HUES48 (cell line): ENCODE measurements around the gene SMYD3.

ENCODE experiments used
- H3K27ac ChIP-seq: one replicate; pipeline ENCODE4 v1.7.0; 2013; ENCODE audit warnings: low read depth, low read length, inconsistent platforms
- H3K27me3 ChIP-seq: 2 replicates; pipeline ENCODE4 v1.6.1; 2013; ENCODE audit warnings: mild to moderate bottlenecking, low read length; ENCODE audit not compliant: control insufficient read depth, insufficient read depth
- H3K36me3 ChIP-seq: 2 replicates; pipeline ENCODE4 v1.6.1; 2013; ENCODE audit warnings: low read length; ENCODE audit not compliant: control insufficient read depth, insufficient read depth
- H3K4me1 ChIP-seq: 2 replicates; pipeline ENCODE4 v1.6.1; 2013; ENCODE audit warnings: mild to moderate bottlenecking, low read length; ENCODE audit not compliant: control insufficient read depth, insufficient read depth
- H3K4me3 ChIP-seq: 2 replicates; pipeline ENCODE4 v1.5.1; 2013; ENCODE audit warnings: mild to moderate bottlenecking, low read depth, low read length
- H3K9ac ChIP-seq: 2 replicates; pipeline ENCODE4 v1.6.1; 2013; ENCODE audit warnings: mild to moderate bottlenecking, low read depth, low read length, moderate library complexity
- H3K9me3 ChIP-seq: 2 replicates; pipeline ENCODE4 v1.6.1; 2013; ENCODE audit warnings: low read length; ENCODE audit not compliant: control insufficient read depth, insufficient read depth

The SMYD3 gene

GRCh38 chr1:246355411-246356230, 151.5 kb downstream of the SMYD3 start:
- peaks cover 28% of the 10 kb centered on the region for H3K4me1 ChIP-seq
- no peaks in the 10 kb centered on the region for H3K9me3 ChIP-seq
- peak overlapping the region; percentile 55 for H3K27ac ChIP-seq
- no peak overlapping the region for H3K4me3 ChIP-seq
- no peak overlapping the region for H3K9ac ChIP-seq
- no peaks in the 10 kb centered on the region for H3K27me3 ChIP-seq
- no peaks in the 10 kb centered on the region for H3K36me3 ChIP-seq

- Histone ChIP-seq H3K27me3 (no peaks in the 10 kb centered on the region), H3K36me3 (no peaks in the 10 kb centered on the region), H3K27ac (no peak overlapping the region)
Measured at GRCh38 chr1:246351721-246352120, 155.4 kb downstream of the SMYD3 start.

GRCh38 chr1:246350745-246351144, 156.3 kb downstream of the SMYD3 start:
- Histone ChIP-seq H3K27me3 (no peaks in the 10 kb centered on the region), H3K4me3 (no peak overlapping the region), H3K27ac (no peak overlapping the region), H3K36me3 (no peaks in the 10 kb centered on the region), H3K9me3 (no peaks in the 10 kb centered on the region), H3K9ac (no peak overlapping the region), H3K4me1 (peaks cover 7% of the 10 kb centered on the region)

More at GRCh38 chr1:246351721-246352120, 155.4 kb downstream of the SMYD3 start:
- Histone ChIP-seq H3K9ac (no peak overlapping the region), H3K4me1 (peaks cover 16% of the 10 kb centered on the region), H3K4me3 (no peak overlapping the region), H3K9me3 (no peaks in the 10 kb centered on the region)

- H3K9ac ChIP-seq = no peak overlapping the region
- H3K27ac ChIP-seq = no peak overlapping the region
- H3K27me3 ChIP-seq = no peaks in the 10 kb centered on the region
- no peak overlapping the region for H3K4me3 ChIP-seq
- H3K4me1 ChIP-seq = no peaks in the 10 kb centered on the region
- H3K9me3 ChIP-seq = no peaks in the 10 kb centered on the region
- no peaks in the 10 kb centered on the region for H3K36me3 ChIP-seq
Measured at GRCh38 chr1:246343937-246344336, 163.1 kb downstream of the SMYD3 start.

- Histone ChIP-seq H3K9me3 (no peaks in the 10 kb centered on the region), H3K9ac (no peak overlapping the region), H3K27ac (no peak overlapping the region), H3K4me3 (no peak overlapping the region), H3K36me3 (no peaks in the 10 kb centered on the region), H3K27me3 (no peaks in the 10 kb centered on the region), H3K4me1 (no peaks in the 10 kb centered on the region)
Measured at GRCh38 chr1:246343251-246343650, 163.8 kb downstream of the SMYD3 start.

GRCh38 chr1:246338546-246338945, 168.5 kb downstream of the SMYD3 start:
- H3K27ac ChIP-seq = no peak overlapping the region
- no peak overlapping the region for H3K4me3 ChIP-seq
- H3K36me3 ChIP-seq = no peaks in the 10 kb centered on the region
- H3K9ac ChIP-seq = no peak overlapping the region
- no peaks in the 10 kb centered on the region; the same call in 1 of the 2 replicates for H3K4me1 ChIP-seq
- no peaks in the 10 kb centered on the region for H3K27me3 ChIP-seq
- no peaks in the 10 kb centered on the region for H3K9me3 ChIP-seq

GRCh38 chr1:246338098-246338497, 169.0 kb downstream of the SMYD3 start:
- Histone ChIP-seq H3K27ac (no peak overlapping the region), H3K27me3 (no peaks in the 10 kb centered on the region), H3K4me3 (no peak overlapping the region), H3K36me3 (no peaks in the 10 kb centered on the region), H3K4me1 (no peaks in the 10 kb centered on the region; the same call in 1 of the 2 replicates), H3K9me3 (no peaks in the 10 kb centered on the region), H3K9ac (no peak overlapping the region)

DNA sequence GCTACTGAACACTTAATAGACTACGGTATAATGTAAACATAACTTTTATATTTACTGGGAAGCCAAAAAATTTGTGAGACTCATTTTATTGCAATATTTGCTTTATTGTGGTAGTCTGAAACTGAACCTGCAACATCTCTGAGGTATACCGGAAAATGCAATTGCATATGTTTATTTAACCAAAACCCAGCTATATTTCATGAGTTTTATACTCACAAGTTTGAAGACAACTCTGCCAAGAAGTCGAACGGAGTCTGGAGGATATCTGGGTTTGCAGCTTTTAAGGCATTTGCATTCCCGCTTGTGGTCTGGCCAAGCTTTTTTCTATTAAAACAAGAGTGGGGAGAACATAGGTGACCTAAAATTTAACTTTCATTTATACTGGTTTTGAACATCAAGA, 171.9 kb downstream of the SMYD3 start:
- H3K36me3 ChIP-seq = no peaks in the 10 kb centered on the region
- no peak overlapping the region for H3K9ac ChIP-seq
- no peak overlapping the region for H3K4me3 ChIP-seq
- H3K9me3 ChIP-seq = no peaks in the 10 kb centered on the region
- no peak overlapping the region for H3K27ac ChIP-seq
- no peaks in the 10 kb centered on the region; the same call in 1 of the 2 replicates for H3K4me1 ChIP-seq
- no peaks in the 10 kb centered on the region for H3K27me3 ChIP-seq

DNA sequence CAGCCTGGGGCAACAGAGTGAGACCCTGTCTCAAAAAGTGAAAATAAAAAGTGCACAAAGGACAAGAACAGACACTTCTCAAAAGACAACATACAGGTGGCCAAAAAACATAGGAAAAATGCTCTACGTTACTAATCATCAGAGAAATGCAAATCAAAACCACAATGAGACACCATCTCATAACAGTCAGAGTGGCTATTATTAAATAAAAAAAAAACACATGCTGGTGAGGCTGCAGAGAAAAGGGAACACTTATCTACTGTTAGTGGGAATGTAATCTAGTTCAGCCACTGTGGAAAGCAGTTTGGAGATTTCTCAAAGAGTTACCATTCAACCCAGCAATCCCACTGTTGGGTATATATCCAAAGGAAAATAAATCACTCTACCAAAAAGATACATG, 173.2 kb downstream of the SMYD3 start:
- H3K27ac ChIP-seq = no peak overlapping the region
- H3K9ac ChIP-seq = no peak overlapping the region
- H3K36me3 ChIP-seq = no peaks in the 10 kb centered on the region
- no peaks in the 10 kb centered on the region for H3K9me3 ChIP-seq
- H3K27me3 ChIP-seq = no peaks in the 10 kb centered on the region
- no peaks in the 10 kb centered on the region; the same call in 1 of the 2 replicates for H3K4me1 ChIP-seq
- H3K4me3 ChIP-seq = no peak overlapping the region

GRCh38 chr1:246332078-246332477, 175.0 kb downstream of the SMYD3 start:
- Histone ChIP-seq H3K9ac (no peak overlapping the region), H3K27me3 (no peaks in the 10 kb centered on the region), H3K4me3 (no peak overlapping the region), H3K9me3 (no peaks in the 10 kb centered on the region), H3K27ac (no peak overlapping the region), H3K4me1 (no peaks in the 10 kb centered on the region), H3K36me3 (no peaks in the 10 kb centered on the region)

DNA sequence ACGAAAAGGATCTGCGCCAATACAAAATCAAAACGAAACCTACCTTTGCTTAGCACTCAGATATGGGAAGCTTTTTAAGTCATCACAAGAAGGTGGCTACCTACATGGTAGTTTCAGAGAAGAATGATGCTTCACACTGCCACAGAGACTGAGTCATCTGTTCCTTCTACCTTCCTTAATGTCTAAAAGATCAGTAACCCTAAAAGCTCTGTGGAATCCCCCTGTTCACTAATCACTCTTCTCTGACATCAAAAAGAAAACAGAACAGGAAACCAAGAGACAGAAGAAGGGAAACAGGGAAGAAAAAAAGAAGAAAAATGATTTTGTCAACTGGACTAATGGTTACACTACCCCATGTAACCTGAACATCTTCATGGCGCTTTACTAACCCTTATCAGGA, 177.2 kb downstream of the SMYD3 start:
- Histone ChIP-seq H3K27ac (no peak overlapping the region), H3K4me3 (no peak overlapping the region), H3K36me3 (no peaks in the 10 kb centered on the region), H3K9me3 (no peaks in the 10 kb centered on the region), H3K27me3 (no peaks in the 10 kb centered on the region), H3K9ac (no peak overlapping the region), H3K4me1 (no peaks in the 10 kb centered on the region)
